Lower leg skin (tissue), 4 donors: ENCODE results near the gene AGPAT4. TPM values are rescaled to one million over a fixed set of nuclear protein-coding genes. Genes with fewer than 3 reads are reported as not detected.
A peak's percentile ranks its signal among the peaks of the same experiment; 100 is the strongest.

Source experiments
- DNase-seq, 2 donors: peaks; one replicate each; pipeline ENCODE4 v3.0.0-alpha.2; 2019; ENCODE audit warnings: low spot score in 2 of 2
- H3K4me3 ChIP-seq: fragments of 200-600 bp; sonication (generic); 2 replicates; pipeline ENCODE4 v1.5.1; 2017; ENCODE audit warnings: mild to moderate bottlenecking, low read depth; ENCODE audit not compliant: poor library complexity, severe bottlenecking
- CTCF ChIP-seq, 3 donors: fragments of 450-650 bp; IDR thresholded peaks; one replicate each; pipeline ENCODE4 v1.5.1; 2016; ENCODE audit warnings: antibody characterized with exemption in 3 of 3, mild to moderate bottlenecking in 3 of 3, moderate library complexity in 2 of 3
- POLR2A ChIP-seq, 2 donors: fragments of 450-650 bp; IDR thresholded peaks; one replicate each; pipeline ENCODE4 v1.6.1; 2016 to 2017; ENCODE audit warnings: antibody characterized with exemption in 2 of 2, mild to moderate bottlenecking in 1 of 2, moderate library complexity in 1 of 2
- WGBS, 2 donors: methylation state at CpG; one replicate each; pipeline ENCODE4 v1.1.5; 2018; 5-methylcytosine and 5-hydroxymethylcytosine counted together
- intact Hi-C: fragments of 100-400 bp; cut with DNase I; formaldehyde crosslinking; loops from one replicate; pipeline ENCODE4 v1.15.0; 2023; ENCODE audit warnings: low total_unique reads
- total RNA-seq, 4 donors: library from RNA; depleted of rRNA; stranded (reverse); fragments of >200 nt; gene quantifications; one replicate each; pipeline ENCODE4 v1.1.0, GENCODE V29; 2016

The AGPAT4 gene
- total RNA-seq, 4 donors from 2014 or later: 0.44 to 2.0 (median 1.2) TPM

DNA sequence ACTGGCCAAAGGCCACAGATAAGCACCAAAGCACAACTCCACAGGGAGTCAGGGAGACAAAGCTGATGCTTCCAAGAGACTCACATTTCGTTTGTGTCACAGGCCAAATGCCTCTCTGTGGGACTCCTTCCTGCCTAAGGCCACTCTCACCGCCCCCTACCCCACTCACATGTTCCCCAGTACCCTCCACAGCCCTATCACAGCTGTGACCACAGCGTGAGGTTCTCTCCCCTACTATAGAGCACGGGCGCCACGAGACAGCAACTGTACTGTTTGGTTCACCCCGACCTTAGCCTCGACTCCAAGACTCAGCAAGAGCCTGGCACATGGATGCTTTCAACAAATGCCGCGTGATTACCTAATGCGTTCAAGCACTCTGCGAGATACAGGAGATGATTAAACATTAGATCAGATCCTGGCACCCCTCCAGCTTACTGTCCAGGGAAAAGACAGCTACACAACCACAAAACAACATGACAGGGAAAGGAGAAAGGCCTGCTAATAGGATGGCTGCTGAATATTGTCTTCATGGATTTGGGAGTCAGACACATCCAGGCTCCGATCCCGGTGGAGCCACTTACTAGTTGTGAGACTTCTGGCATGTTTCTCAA, 105.5 kb downstream of the AGPAT4 start:
- intact Hi-C loops: no loop called here
- no peak for TF ChIP-seq POLR2A (IDR thresholded peaks at IDR 0.05)
- no peak for TF ChIP-seq CTCF (IDR thresholded peaks at IDR 0.05)
- no peak overlapping the region for H3K4me3 ChIP-seq
- DNase-seq: peak in 1 of 2 donors; percentile 39
- WGBS, 2 donors: 54 to 57% methylated on average over 14 of the region's 14 CpGs

DNA sequence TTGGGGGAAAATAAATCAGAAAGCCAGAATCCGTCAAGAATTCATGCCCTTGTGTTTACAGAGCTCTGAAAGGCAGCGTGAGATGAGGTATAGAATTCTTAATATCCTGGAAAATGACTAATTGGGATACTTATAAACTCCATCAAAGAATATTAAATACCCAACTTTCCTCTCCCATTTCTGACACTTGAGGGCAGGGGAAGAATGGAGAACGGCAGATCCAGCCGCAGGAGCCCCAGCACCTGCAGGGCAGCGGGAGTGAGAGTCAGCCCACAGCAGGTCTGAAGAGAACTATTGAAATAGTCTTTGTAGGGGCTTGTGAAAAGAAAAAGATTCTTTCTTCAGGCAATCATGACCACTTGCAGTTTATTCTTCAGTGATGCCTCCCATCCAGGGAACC, 107.2 kb downstream of the AGPAT4 start:
- TF ChIP-seq CTCF (IDR thresholded peaks at IDR 0.05): no peak
- TF ChIP-seq POLR2A (IDR thresholded peaks at IDR 0.05): no peak
- H3K4me3 ChIP-seq: no peak overlapping the region
- WGBS, 2 donors: 93 to 96% methylated on average over 5 of the region's 5 CpGs
- intact Hi-C loops: no loop called here
- no peak for DNase-seq

GRCh38 chr6:161166176-161166575, 107.7 kb downstream of the AGPAT4 start:
- intact Hi-C loops: no loop called here
- H3K4me3 ChIP-seq: no peak overlapping the region
- TF ChIP-seq POLR2A (IDR thresholded peaks at IDR 0.05) (no peak), CTCF (IDR thresholded peaks at IDR 0.05) (no peak)
- no peak for DNase-seq
- 94 to 97% methylated on average over 11 of the region's 11 CpGs for WGBS, 2 donors

DNA sequence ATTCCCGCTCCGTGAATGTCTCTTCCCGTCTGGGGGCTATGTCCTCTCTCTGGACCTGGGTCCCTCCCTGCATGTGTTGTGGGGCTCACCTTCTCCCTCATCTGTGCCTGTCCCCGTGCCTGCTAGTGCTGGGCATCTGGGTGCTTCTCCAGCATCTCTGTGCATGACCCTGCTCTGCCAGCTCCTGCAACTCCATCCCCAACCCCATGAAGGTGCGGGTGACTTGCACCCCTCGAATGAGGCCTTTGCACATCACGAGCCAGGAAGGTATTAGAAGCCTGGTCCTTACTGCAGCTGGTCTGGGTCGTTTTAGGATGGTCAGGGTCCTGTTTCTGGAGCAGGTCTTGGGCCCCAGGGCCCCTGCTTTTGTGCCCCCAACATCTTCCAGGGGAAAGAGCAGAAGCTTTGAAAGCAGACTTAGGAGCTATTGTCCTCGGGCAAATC, 109.7 kb downstream of the AGPAT4 start:
- no peak overlapping the region for H3K4me3 ChIP-seq
- TF ChIP-seq CTCF (IDR thresholded peaks at IDR 0.05) (no peak), POLR2A (IDR thresholded peaks at IDR 0.05) (no peak)
- WGBS, 2 donors: 90 to 94% methylated on average over 9 of the region's 9 CpGs
- intact Hi-C loops: no loop called here
- DNase-seq: peak in 1 of 2 donors; percentile 59

GRCh38 chr6:161163466-161164181, 110.2 kb downstream of the AGPAT4 start:
- H3K4me3 ChIP-seq: no peak overlapping the region
- DNase-seq: peak in 1 of 2 donors; percentile 59
- TF ChIP-seq CTCF (IDR thresholded peaks at IDR 0.05): no peak
- no peak for TF ChIP-seq POLR2A (IDR thresholded peaks at IDR 0.05)
- intact Hi-C loops: no loop called here
- WGBS, 2 donors: 90 to 94% methylated on average over 13 of the region's 13 CpGs
